Glutamatergic neuron (in vitro differentiated cells): ENCODE measurements around the gene THSD7A. TPM values are rescaled to one million over a fixed set of nuclear protein-coding genes. Genes with fewer than 3 reads are reported as not detected.

Source experiments
- DNase-seq: peaks from one replicate; pipeline ENCODE4 v3.0.0; 2022
- H3K27ac Mint-ChIP-seq: one replicate; pipeline ENCODE4 v1.8.0; 2020; ENCODE audit warnings: mild to moderate bottlenecking, mixed read lengths, inconsistent platforms; ENCODE audit not compliant: unreplicated experiment
- H3K27me3 Mint-ChIP-seq: one replicate; pipeline ENCODE4 v1.8.0; 2020; ENCODE audit warnings: mild to moderate bottlenecking, moderate library complexity, mixed read lengths, inconsistent platforms; ENCODE audit not compliant: unreplicated experiment
- H3K36me3 Mint-ChIP-seq: one replicate; pipeline ENCODE4 v1.8.0; 2020; ENCODE audit warnings: mild to moderate bottlenecking, mixed read lengths, inconsistent platforms; ENCODE audit not compliant: unreplicated experiment
- H3K4me1 Mint-ChIP-seq: one replicate; pipeline ENCODE4 v1.8.0; 2020; ENCODE audit warnings: mild to moderate bottlenecking, low read depth, mixed read lengths, inconsistent platforms; ENCODE audit not compliant: unreplicated experiment
- H3K4me3 Mint-ChIP-seq: one replicate; pipeline ENCODE4 v1.8.0; 2020; ENCODE audit warnings: mild to moderate bottlenecking, mixed read lengths, inconsistent platforms; ENCODE audit not compliant: unreplicated experiment
- H3K9me3 Mint-ChIP-seq: one replicate; pipeline ENCODE4 v1.8.0; 2020; ENCODE audit warnings: mild to moderate bottlenecking, moderate library complexity, mixed read lengths, inconsistent platforms; ENCODE audit not compliant: unreplicated experiment
- total RNA-seq: library from RNA; stranded (reverse); fragmentation: NEBNext Ultra II Directional; extraction: Animal tissue kit (Norgen Biotek cat#: 25700); gene quantifications from one replicate; pipeline ENCODE4 v1.2.1, GENCODE V29; 2021; ENCODE audit not compliant: unreplicated experiment
- TF ChIP-seq, protein P1 (sequence below): fragments of 200-600 bp; sonication (generic); IDR thresholded peaks from one replicate; pipeline ENCODE4 v1.5.0; 2021; ENCODE audit not compliant: partially characterized antibody, unreplicated experiment

THSD7A gene
- total RNA-seq, 1 donor from 2014 or later: 211 TPM

DNA sequence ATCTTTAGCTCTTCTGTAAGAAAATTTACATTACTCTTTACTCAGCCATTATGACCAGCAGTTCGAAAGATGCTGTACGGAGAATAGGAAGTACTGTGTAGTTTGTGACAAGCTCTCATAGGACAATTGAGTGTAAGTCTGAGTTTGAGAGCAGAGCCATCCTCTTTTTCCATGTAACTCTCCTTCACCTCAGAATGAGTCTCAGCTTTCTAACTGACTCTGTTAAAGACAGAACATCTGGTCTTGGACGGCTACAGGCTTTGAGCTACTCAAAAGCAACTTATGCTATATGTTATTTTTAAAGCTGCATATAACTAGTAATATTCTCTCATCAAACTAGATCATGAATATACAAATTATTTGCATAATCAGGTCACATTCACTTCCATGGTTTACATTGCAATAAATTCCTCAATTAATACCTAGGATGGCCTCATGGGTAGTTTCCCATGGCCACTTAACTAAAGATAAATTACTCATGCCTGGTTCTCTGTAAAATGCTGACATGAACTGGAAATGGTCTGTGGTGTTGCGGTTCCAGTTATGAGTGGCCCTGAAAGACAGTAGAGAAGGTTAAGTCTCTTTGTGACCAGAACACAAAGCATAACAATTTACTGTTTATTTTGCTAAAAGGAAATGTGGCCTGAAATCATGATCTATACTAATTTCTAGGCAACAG lies 499.7 kb downstream of the THSD7A start:
- Mint-ChIP-seq H3K27ac (no peak overlapping the region), H3K4me3 (no peak overlapping the region), H3K4me1 (peaks cover 23% of the 10 kb centered on the region), H3K27me3 (peaks cover 4% of the 10 kb centered on the region), H3K9me3 (peaks cover 3% of the 10 kb centered on the region), H3K36me3 (no peaks in the 10 kb centered on the region)
- TF ChIP-seq, protein P1, sequence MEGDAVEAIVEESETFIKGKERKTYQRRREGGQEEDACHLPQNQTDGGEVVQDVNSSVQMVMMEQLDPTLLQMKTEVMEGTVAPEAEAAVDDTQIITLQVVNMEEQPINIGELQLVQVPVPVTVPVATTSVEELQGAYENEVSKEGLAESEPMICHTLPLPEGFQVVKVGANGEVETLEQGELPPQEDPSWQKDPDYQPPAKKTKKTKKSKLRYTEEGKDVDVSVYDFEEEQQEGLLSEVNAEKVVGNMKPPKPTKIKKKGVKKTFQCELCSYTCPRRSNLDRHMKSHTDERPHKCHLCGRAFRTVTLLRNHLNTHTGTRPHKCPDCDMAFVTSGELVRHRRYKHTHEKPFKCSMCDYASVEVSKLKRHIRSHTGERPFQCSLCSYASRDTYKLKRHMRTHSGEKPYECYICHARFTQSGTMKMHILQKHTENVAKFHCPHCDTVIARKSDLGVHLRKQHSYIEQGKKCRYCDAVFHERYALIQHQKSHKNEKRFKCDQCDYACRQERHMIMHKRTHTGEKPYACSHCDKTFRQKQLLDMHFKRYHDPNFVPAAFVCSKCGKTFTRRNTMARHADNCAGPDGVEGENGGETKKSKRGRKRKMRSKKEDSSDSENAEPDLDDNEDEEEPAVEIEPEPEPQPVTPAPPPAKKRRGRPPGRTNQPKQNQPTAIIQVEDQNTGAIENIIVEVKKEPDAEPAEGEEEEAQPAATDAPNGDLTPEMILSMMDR: no peak
- DNase-seq: no peak

DNA sequence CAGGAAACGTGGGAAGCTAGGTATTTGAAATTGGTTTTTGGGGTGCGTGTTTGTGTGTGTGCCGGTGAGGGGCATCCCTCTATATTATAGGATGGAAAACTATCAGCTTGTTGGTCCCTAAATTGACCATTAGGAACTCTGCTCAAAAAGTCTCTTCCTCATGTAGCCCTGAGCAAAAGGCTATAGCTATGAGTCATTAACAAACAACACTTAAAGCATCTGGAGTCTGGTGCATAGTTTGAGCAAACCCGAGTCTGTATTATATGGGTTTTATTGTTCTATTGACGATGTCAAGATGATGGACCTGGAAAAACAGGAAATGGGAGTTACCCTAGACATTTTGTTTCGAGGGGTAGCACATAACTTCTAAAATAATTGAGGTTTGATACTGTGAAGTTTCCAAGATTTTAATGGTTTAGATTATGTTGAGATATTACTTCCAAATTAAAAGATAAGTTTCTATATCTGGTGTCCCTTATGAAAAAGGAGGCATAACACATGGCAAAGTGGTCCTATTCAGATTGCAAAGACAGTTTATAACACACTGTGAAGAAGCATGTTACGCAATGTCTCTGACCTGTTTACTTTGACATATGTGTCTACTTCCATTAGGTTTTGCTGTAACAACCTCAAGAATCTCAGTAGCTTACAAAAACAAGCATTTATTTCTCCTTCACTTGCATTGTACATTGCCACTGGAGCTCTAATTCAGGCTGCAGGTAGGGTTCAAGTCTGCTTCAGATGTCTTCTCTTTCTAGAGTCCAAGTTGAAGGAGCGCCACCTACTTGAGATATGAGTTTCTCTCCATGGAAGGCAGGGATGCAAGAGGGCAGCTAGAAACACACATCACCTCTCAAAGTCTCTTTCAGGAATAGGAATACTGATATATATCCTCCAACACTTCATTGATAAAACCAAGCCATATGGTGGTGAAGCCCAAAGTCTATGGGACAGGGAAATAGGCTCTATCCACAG lies 500.6 kb downstream of the THSD7A start:
- Mint-ChIP-seq H3K36me3 (no peaks in the 10 kb centered on the region), H3K27me3 (peaks cover 4% of the 10 kb centered on the region), H3K4me1 (peaks cover 23% of the 10 kb centered on the region), H3K4me3 (no peak overlapping the region), H3K27ac (no peak overlapping the region), H3K9me3 (peaks cover 3% of the 10 kb centered on the region)
- TF ChIP-seq, protein P1: no peak
- no peak for DNase-seq

DNA sequence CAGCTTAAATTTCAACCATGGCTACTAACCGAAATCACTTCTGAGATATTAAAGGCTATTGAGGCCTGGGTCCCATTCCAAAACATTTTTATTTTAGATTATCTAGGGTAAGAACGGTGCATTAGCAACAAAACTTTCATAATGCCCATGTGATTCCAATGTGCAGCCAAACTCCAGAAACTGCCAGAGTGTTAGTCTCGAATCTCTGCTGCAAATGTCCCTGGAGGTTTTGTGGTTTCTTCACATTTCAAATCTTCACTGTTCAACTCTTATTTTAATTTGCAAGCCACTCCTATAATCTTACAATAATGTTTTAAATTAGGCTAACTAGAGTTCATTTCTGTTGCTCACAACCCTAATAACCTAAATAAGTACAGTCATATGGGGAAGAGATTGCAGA lies 501.3 kb downstream of the THSD7A start:
- Mint-ChIP-seq H3K9me3 (peaks cover 3% of the 10 kb centered on the region), H3K27me3 (peaks cover 4% of the 10 kb centered on the region), H3K27ac (no peak overlapping the region), H3K4me1 (peaks cover 23% of the 10 kb centered on the region), H3K36me3 (no peaks in the 10 kb centered on the region), H3K4me3 (no peak overlapping the region)
- TF ChIP-seq, protein P1: no peak
- no peak for DNase-seq

DNA sequence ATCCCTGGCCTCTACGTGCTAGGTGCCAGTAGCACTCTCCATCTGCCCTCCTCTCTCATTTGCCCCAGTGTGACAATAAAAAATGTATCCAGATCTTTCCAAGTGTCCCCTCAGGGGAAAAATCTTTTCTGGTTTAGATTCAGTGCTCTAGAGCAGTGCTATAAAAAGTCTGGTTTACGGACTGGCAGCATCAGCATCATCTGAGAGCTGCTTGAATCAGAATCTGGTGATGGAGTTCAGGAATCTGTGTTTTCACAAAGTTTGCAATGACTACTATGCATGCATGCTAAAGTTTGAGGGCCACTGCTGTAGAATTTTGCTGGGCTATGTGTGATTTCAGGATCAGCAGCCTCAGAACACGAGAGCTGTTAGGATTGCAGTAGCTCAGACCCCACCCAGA lies 501.8 kb downstream of the THSD7A start:
- Mint-ChIP-seq H3K27ac (peak overlapping the region; percentile 41), H3K4me1 (peaks cover 23% of the 10 kb centered on the region), H3K4me3 (no peak overlapping the region), H3K9me3 (peaks cover 3% of the 10 kb centered on the region), H3K27me3 (peaks cover 4% of the 10 kb centered on the region), H3K36me3 (no peaks in the 10 kb centered on the region)
- TF ChIP-seq, protein P1: no peak
- DNase-seq: no peak
